ENCODE measurements around the gene FAM131B. TPM values are rescaled to one million over a fixed set of nuclear protein-coding genes. Genes with fewer than 3 reads are reported as not detected.

Gene FAM131B
- total and polyA plus RNA-seq, 9 donors, result 0.29 to 0.99 (median 0.79) TPM

- Histone ChIP-seq H3K4me3 (no peak overlapping the region), H3K27ac (no peak overlapping the region), H3K36me3 (no peaks in the 10 kb centered on the region), H3K4me1 (ENCODE audit: insufficient read depth) (no peaks in the 10 kb centered on the region), H3K9me3 (no peaks in the 10 kb centered on the region), H3K27me3 (no peaks in the 10 kb centered on the region)
- no peak for DNase-seq
- no peak for TF ChIP-seq CTCF (IDR thresholded peaks at IDR 0.05)
- WGBS, 3 donors, result 86 to 98% (median 95%) methylated on average over 2 of the region's 2 CpGs
- intact Hi-C loops (cut with DNase I), result loop anchor here in 2 of 4 donors (10.0 kb wide), 1 partner anchor 64 kb away; no protein-coding TSS in a partner anchor
These were observed 53.9 kb downstream of the FAM131B start for GRCh38 chr7:143308632-143309031.

- Histone ChIP-seq H3K4me3 (no peak overlapping the region), H3K9me3 (no peaks in the 10 kb centered on the region), H3K4me1 (ENCODE audit: insufficient read depth) (no peaks in the 10 kb centered on the region), H3K36me3 (no peaks in the 10 kb centered on the region), H3K27me3 (no peaks in the 10 kb centered on the region), H3K27ac (no peak overlapping the region)
- peak; percentile 26 to 71 (median 55) for DNase-seq
- intact Hi-C loops (cut with DNase I), result loop anchor here in 2 of 4 donors (10.0 kb wide), 1 partner anchor 61 kb away; no protein-coding TSS in a partner anchor
- WGBS, 3 donors, result 60 to 68% (median 64%) methylated on average over 10 of the region's 10 CpGs
- TF ChIP-seq POLR2A (IDR thresholded peaks at IDR 0.05), result no peak
- TF ChIP-seq CTCF (IDR thresholded peaks at IDR 0.05), result peak in 2 of 3 donors; percentile 17 to 19
These were observed 57.0 kb downstream of the FAM131B start for GRCh38 chr7:143305423-143306070.

GRCh38 chr7:143304938-143305337 lies 57.6 kb downstream of the FAM131B start:
- no peak for DNase-seq
- Histone ChIP-seq H3K4me3 (no peak overlapping the region), H3K9me3 (no peaks in the 10 kb centered on the region), H3K27me3 (no peaks in the 10 kb centered on the region), H3K4me1 (ENCODE audit: insufficient read depth) (no peaks in the 10 kb centered on the region), H3K36me3 (no peaks in the 10 kb centered on the region), H3K27ac (no peak overlapping the region)
- WGBS, 3 donors, result 78 to 87% (median 84%) methylated on average over 6 of the region's 6 CpGs
- intact Hi-C loops (cut with DNase I), result loop anchor here in 2 of 4 donors (10.0 kb wide), 1 partner anchor 60 kb away; no protein-coding TSS in a partner anchor
- TF ChIP-seq EP300 (IDR thresholded peaks at IDR 0.05) (no peak), POLR2A (IDR thresholded peaks at IDR 0.05) (no peak), CTCF (IDR thresholded peaks at IDR 0.05) (no peak)

- no peaks in the 10 kb centered on the region for H3K9me3 ChIP-seq
- H3K27ac ChIP-seq, result no peak overlapping the region
- TF ChIP-seq EP300 (IDR thresholded peaks at IDR 0.05), result no peak
- H3K36me3 ChIP-seq, result no peaks in the 10 kb centered on the region
- H3K4me3 ChIP-seq, result no peak overlapping the region
- no peaks in the 10 kb centered on the region for H3K27me3 ChIP-seq
- no peaks in the 10 kb centered on the region for H3K4me1 ChIP-seq (ENCODE audit: insufficient read depth)
- no peak for DNase-seq
- intact Hi-C loops (cut with DNase I), result loop anchor here in 2 of 4 donors (10.0 kb wide), 1 partner anchor 59 kb away; no protein-coding TSS in a partner anchor
- WGBS, 3 donors, result 94 to 96% (median 94%) methylated on average over 10 of the region's 10 CpGs
These were observed 58.8 kb downstream of the FAM131B start for GRCh38 chr7:143303733-143304132.

Small RNA genes within 50 kb of the gene (microRNA-seq; reads per million reads assigned to microRNA genes)
- 0.18 to 0.75 (median 0.63) reads per million in 3 donors for gene MIR6892

Small RNA genes within 50 kb of the gene (small RNA-seq; reads per million reads assigned to genes)
- gene MIR6892, result 0.15 reads per million

Other genes starting within 250 kb of the FAM131B start
- gene PIP, start 230.6 kb downstream of the FAM131B start, total RNA-seq, result 1 to 10 TPM in 1 of 7 donors, under 1 TPM in 1, not detected in 5; 0.92 to 4.9 TPM
- not detected for gene PIP, start 230.6 kb downstream of the FAM131B start, polyA plus RNA-seq
- gene TAS2R39, start 179.3 kb downstream of the FAM131B start, total RNA-seq, result not detected
- gene TAS2R39, start 179.3 kb downstream of the FAM131B start, polyA plus RNA-seq, result not detected
- gene TAS2R40, start 140.7 kb downstream of the FAM131B start, total RNA-seq, result not detected
- gene TAS2R40, start 140.7 kb downstream of the FAM131B start, polyA plus RNA-seq, result not detected
- gene GSTK1, start 99.3 kb downstream of the FAM131B start, total RNA-seq, result 100 to 1,000 TPM in 1 of 7 donors, 10 to 100 TPM in 6; 55.0 to 108 (median 75.7) TPM
- gene GSTK1, start 99.3 kb downstream of the FAM131B start, polyA plus RNA-seq, result 100 to 1,000 TPM in 1 of 2 donors, 10 to 100 TPM in 1; 84.9 to 138 TPM
- 10 to 100 TPM in 1 of 7 donors, 1 to 10 TPM in 2, under 1 TPM in 4; 0.35 to 10.8 (median 0.61) TPM for gene TMEM139, start 77.8 kb downstream of the FAM131B start, total RNA-seq
- 1 to 10 TPM in 1 of 2 donors, under 1 TPM in 1; 0.42 to 1.2 TPM for gene TMEM139, start 77.8 kb downstream of the FAM131B start, polyA plus RNA-seq
- gene CASP2, start 74.4 kb downstream of the FAM131B start, total RNA-seq, result 10 to 100 TPM in 5 of 7 donors, 1 to 10 TPM in 2; 7.7 to 26.6 (median 23.0) TPM
- gene CASP2, start 74.4 kb downstream of the FAM131B start, polyA plus RNA-seq, result 10 to 100 TPM in 1 of 2 donors, 1 to 10 TPM in 1; 8.0 to 23.8 TPM
- under 1 TPM in 1 of 7 donors, not detected in 6; 0.10 TPM for gene CLCN1, start 46.6 kb downstream of the FAM131B start, total RNA-seq
- not detected for gene CLCN1, start 46.6 kb downstream of the FAM131B start, polyA plus RNA-seq
- gene ZYX, start 18.6 kb upstream of the FAM131B start, total RNA-seq, result 100 to 1,000 TPM in 5 of 7 donors, 10 to 100 TPM in 2; 44.2 to 282 (median 195) TPM
- 100 to 1,000 TPM in 1 of 2 donors, 10 to 100 TPM in 1; 91.8 to 109 TPM for gene ZYX, start 18.6 kb upstream of the FAM131B start, polyA plus RNA-seq
- 10 to 100 TPM in 1 of 7 donors, 1 to 10 TPM in 4, under 1 TPM in 1, not detected in 1; 0.40 to 21.3 (median 2.6) TPM for gene EPHA1, start 46.1 kb upstream of the FAM131B start, total RNA-seq
- gene EPHA1, start 46.1 kb upstream of the FAM131B start, polyA plus RNA-seq, result under 1 TPM; 0.21 to 0.45 TPM
- under 1 TPM in 1 of 7 donors, not detected in 6; 0.98 TPM for gene TAS2R60, start 80.7 kb upstream of the FAM131B start, total RNA-seq
- not detected for gene TAS2R60, start 80.7 kb upstream of the FAM131B start, polyA plus RNA-seq
- under 1 TPM in 1 of 7 donors, not detected in 6; 0.50 TPM for gene TAS2R41, start 115.2 kb upstream of the FAM131B start, total RNA-seq
- gene TAS2R41, start 115.2 kb upstream of the FAM131B start, polyA plus RNA-seq, result not detected
- 1 to 10 TPM in 1 of 7 donors, under 1 TPM in 3, not detected in 3; 0.30 to 1.8 (median 0.48) TPM for gene CTAGE15, start 209.1 kb upstream of the FAM131B start, total RNA-seq
- gene CTAGE15, start 209.1 kb upstream of the FAM131B start, polyA plus RNA-seq, result under 1 TPM in 1 of 2 donors, not detected in 1; 0.75 TPM

Measured in ovary (tissue), 9 donors.